ENCODE results near the gene ANKS1B. TPM values are rescaled to one million over a fixed set of nuclear protein-coding genes. Genes with fewer than 3 reads are reported as not detected.
"Not testable (repeated sequence)": the region's sequence is repeated elsewhere in the genome, so short reads cannot be mapped to it uniquely, and the experiment has no call there.

ANKS1B gene
- total RNA-seq, 1 experiment from 2014 or later = 15.1 TPM

- in situ Hi-C loops (cut with HindIII; ENCODE audit: low pct_unique_long_range_greater_than_20kb, low sequenced_read_pairs) = no loop called here
- no peak for DNase-seq (ENCODE audit: low read depth, low spot score)
Observed at GRCh38 chr12:99736760-99737269, 247.9 kb downstream of the ANKS1B start.

GRCh38 chr12:99732131-99732530, 252.6 kb downstream of the ANKS1B start:
- no peak for DNase-seq (ENCODE audit: low read depth, low spot score)
- in situ Hi-C loops (cut with HindIII; ENCODE audit: low pct_unique_long_range_greater_than_20kb, low sequenced_read_pairs) = no loop called here

GRCh38 chr12:99722690-99723486, 261.8 kb downstream of the ANKS1B start:
- in situ Hi-C loops (cut with HindIII; ENCODE audit: low pct_unique_long_range_greater_than_20kb, low sequenced_read_pairs) = no loop called here
- no peak for DNase-seq (ENCODE audit: low read depth, low spot score)

- in situ Hi-C loops (cut with HindIII; ENCODE audit: low pct_unique_long_range_greater_than_20kb, low sequenced_read_pairs) = no loop called here
- no peak for DNase-seq (ENCODE audit: low read depth, low spot score)
Observed at GRCh38 chr12:99721715-99722275, 262.9 kb downstream of the ANKS1B start.

GRCh38 chr12:99720083-99720465, 264.7 kb downstream of the ANKS1B start:
- in situ Hi-C loops (cut with HindIII; ENCODE audit: low pct_unique_long_range_greater_than_20kb, low sequenced_read_pairs); DNase-seq (ENCODE audit: low read depth, low spot score): not testable (repeated sequence)

GRCh38 chr12:99719411-99720082, 265.2 kb downstream of the ANKS1B start:
- DNase-seq (ENCODE audit: low read depth, low spot score); in situ Hi-C loops (cut with HindIII; ENCODE audit: low pct_unique_long_range_greater_than_20kb, low sequenced_read_pairs): not testable (repeated sequence)

GRCh38 chr12:99715841-99716510, 268.8 kb downstream of the ANKS1B start:
- in situ Hi-C loops (cut with HindIII; ENCODE audit: low pct_unique_long_range_greater_than_20kb, low sequenced_read_pairs); DNase-seq (ENCODE audit: low read depth, low spot score): not testable (repeated sequence)

GRCh38 chr12:99714921-99715320, 269.8 kb downstream of the ANKS1B start:
- DNase-seq (ENCODE audit: low read depth, low spot score); in situ Hi-C loops (cut with HindIII; ENCODE audit: low pct_unique_long_range_greater_than_20kb, low sequenced_read_pairs): not testable (repeated sequence)

GRCh38 chr12:99713946-99714520, 270.7 kb downstream of the ANKS1B start:
- no peak for DNase-seq (ENCODE audit: low read depth, low spot score)
- in situ Hi-C loops (cut with HindIII; ENCODE audit: low pct_unique_long_range_greater_than_20kb, low sequenced_read_pairs) = no loop called here

- in situ Hi-C loops (cut with HindIII; ENCODE audit: low pct_unique_long_range_greater_than_20kb, low sequenced_read_pairs) = no loop called here
- DNase-seq (ENCODE audit: low read depth, low spot score) = no peak
Observed at GRCh38 chr12:99712281-99712680, 272.5 kb downstream of the ANKS1B start.

GRCh38 chr12:99711246-99711645, 273.5 kb downstream of the ANKS1B start:
- DNase-seq (ENCODE audit: low read depth, low spot score) = no peak
- in situ Hi-C loops (cut with HindIII; ENCODE audit: low pct_unique_long_range_greater_than_20kb, low sequenced_read_pairs) = no loop called here

GRCh38 chr12:99709619-99710018, 275.1 kb downstream of the ANKS1B start:
- DNase-seq (ENCODE audit: low read depth, low spot score) = no peak
- in situ Hi-C loops (cut with HindIII; ENCODE audit: low pct_unique_long_range_greater_than_20kb, low sequenced_read_pairs) = no loop called here

GRCh38 chr12:99709116-99709515, 275.6 kb downstream of the ANKS1B start:
- DNase-seq (ENCODE audit: low read depth, low spot score) = no peak
- in situ Hi-C loops (cut with HindIII; ENCODE audit: low pct_unique_long_range_greater_than_20kb, low sequenced_read_pairs) = no loop called here

GRCh38 chr12:99707883-99708282, 276.9 kb downstream of the ANKS1B start:
- in situ Hi-C loops (cut with HindIII; ENCODE audit: low pct_unique_long_range_greater_than_20kb, low sequenced_read_pairs) = no loop called here
- DNase-seq (ENCODE audit: low read depth, low spot score) = no peak

GRCh38 chr12:99706736-99707473, 277.8 kb downstream of the ANKS1B start:
- in situ Hi-C loops (cut with HindIII; ENCODE audit: low pct_unique_long_range_greater_than_20kb, low sequenced_read_pairs) = no loop called here
- no peak for DNase-seq (ENCODE audit: low read depth, low spot score)

- DNase-seq (ENCODE audit: low read depth, low spot score) = no peak
- in situ Hi-C loops (cut with HindIII; ENCODE audit: low pct_unique_long_range_greater_than_20kb, low sequenced_read_pairs) = no loop called here
Observed at GRCh38 chr12:99704458-99704857, 280.3 kb downstream of the ANKS1B start.

- DNase-seq (ENCODE audit: low read depth, low spot score) = no peak
- in situ Hi-C loops (cut with HindIII; ENCODE audit: low pct_unique_long_range_greater_than_20kb, low sequenced_read_pairs) = no loop called here
Observed at GRCh38 chr12:99704036-99704435, 280.7 kb downstream of the ANKS1B start.

Data from SK-MEL-5 (cell line).